ENCODE results near the gene CEP95.
"Not testable (repeated sequence)": the region's sequence is repeated elsewhere in the genome, so short reads cannot be mapped to it uniquely, and the experiment has no call there.

CEP95 gene

GRCh38 chr17:64466834-64467233, 39.9 kb upstream of the CEP95 start:
- not testable (repeated sequence) for DNase-seq; H4K12ac ChIP-seq (ENCODE audit: low read depth, low read length); H3K9me3 ChIP-seq (ENCODE audit: insufficient read depth, low read depth, low read length); H2BK120ac ChIP-seq (ENCODE audit: insufficient read depth, low read length, poor library complexity); H3K4me2 ChIP-seq (ENCODE audit: low read length); H3K14ac ChIP-seq (ENCODE audit: low read length); H2BK12ac ChIP-seq (ENCODE audit: low read length); H4K91ac ChIP-seq (ENCODE audit: low read depth, low read length); H3K27me3 ChIP-seq (ENCODE audit: insufficient read depth, low read length); H3K27ac ChIP-seq (ENCODE audit: low read depth, low read length); H2BK5ac ChIP-seq (ENCODE audit: low read depth, low read length, poor library complexity); H3K4ac ChIP-seq (ENCODE audit: low read depth, low read length); H3K79me1 ChIP-seq (ENCODE audit: low read length); H3K23ac ChIP-seq (ENCODE audit: low read length); H3K4me1 ChIP-seq (ENCODE audit: control insufficient read depth in 1 of 2, insufficient read depth in 2 of 2, low read length in 2 of 2); H3K9ac ChIP-seq (ENCODE audit: low read length); H3K79me2 ChIP-seq (ENCODE audit: control insufficient read depth, insufficient read depth, low read length, poor library complexity); H3K36me3 ChIP-seq (ENCODE audit: control insufficient read depth in 1 of 2, insufficient read depth in 2 of 2, low read length in 2 of 2); H2AK5ac ChIP-seq (ENCODE audit: low read length); H2AFZ ChIP-seq (ENCODE audit: insufficient read depth, low read length, poor library complexity); H4K8ac ChIP-seq (ENCODE audit: low read depth, low read length); H3K18ac ChIP-seq (ENCODE audit: low read length); H3K4me3 ChIP-seq (ENCODE audit: low read depth, low read length)
- no CpG with 5 or more reads among the region's 1 CpG for WGBS (ENCODE audit: extremely low coverage, insufficient coverage, insufficient read length)

DNA sequence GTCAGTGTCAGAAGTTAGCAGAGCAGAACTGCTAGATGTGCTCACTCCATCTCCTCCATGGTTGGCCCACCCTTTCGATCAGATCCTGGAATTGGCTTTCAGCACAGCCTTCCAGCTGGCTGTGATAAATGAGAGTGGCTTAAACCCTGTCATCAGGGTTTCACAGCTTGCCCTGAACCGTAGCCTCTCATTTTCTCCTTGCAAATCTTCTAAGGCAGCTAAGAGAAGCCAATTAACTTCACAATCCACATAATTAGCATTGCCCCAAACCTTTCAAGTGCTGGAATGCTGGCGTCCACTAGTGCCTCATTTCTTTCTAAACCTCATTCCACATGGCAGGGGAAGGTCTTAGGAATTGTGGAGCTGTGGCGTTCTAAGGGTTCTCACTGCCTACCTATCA, 36.2 kb upstream of the CEP95 start:
- Histone ChIP-seq H2BK120ac (ENCODE audit: insufficient read depth, low read length, poor library complexity) (no peak overlapping the region), H4K91ac (ENCODE audit: low read depth, low read length) (no peak overlapping the region), H3K27ac (ENCODE audit: low read depth, low read length) (no peak overlapping the region), H3K4ac (ENCODE audit: low read depth, low read length) (no peak overlapping the region), H3K4me3 (ENCODE audit: low read depth, low read length) (no peak overlapping the region), H3K79me2 (ENCODE audit: control insufficient read depth, insufficient read depth, low read length, poor library complexity) (no peaks in the 10 kb centered on the region), H3K4me2 (ENCODE audit: low read length) (no peak overlapping the region), H2BK5ac (ENCODE audit: low read depth, low read length, poor library complexity) (no peak overlapping the region), H3K79me1 (ENCODE audit: low read length) (no peaks in the 10 kb centered on the region), H3K9ac (ENCODE audit: low read length) (no peak overlapping the region), H3K14ac (ENCODE audit: low read length) (no peak overlapping the region), H2AFZ (ENCODE audit: insufficient read depth, low read length, poor library complexity) (no peak overlapping the region), H3K23ac (ENCODE audit: low read length) (no peak overlapping the region), H2BK12ac (ENCODE audit: low read length) (no peak overlapping the region), H3K4me1 (ENCODE audit: control insufficient read depth in 1 of 2, insufficient read depth in 2 of 2, low read length in 2 of 2) (peaks cover 0 to 4% of the 10 kb centered on the region in 2 experiments), H3K27me3 (ENCODE audit: insufficient read depth, low read length) (no peaks in the 10 kb centered on the region), H2AK5ac (ENCODE audit: low read length) (no peak overlapping the region), H4K12ac (ENCODE audit: low read depth, low read length) (no peak overlapping the region), H3K9me3 (ENCODE audit: insufficient read depth, low read depth, low read length) (no peaks in the 10 kb centered on the region), H3K18ac (ENCODE audit: low read length) (no peak overlapping the region), H4K8ac (ENCODE audit: low read depth, low read length) (no peak overlapping the region), H3K36me3 (ENCODE audit: control insufficient read depth in 1 of 2, insufficient read depth in 2 of 2, low read length in 2 of 2) (no peaks in the 10 kb centered on the region)
- DNase-seq: no peak
- WGBS (ENCODE audit: extremely low coverage, insufficient coverage, insufficient read length): no CpG with 5 or more reads among the region's 4 CpGs

DNA sequence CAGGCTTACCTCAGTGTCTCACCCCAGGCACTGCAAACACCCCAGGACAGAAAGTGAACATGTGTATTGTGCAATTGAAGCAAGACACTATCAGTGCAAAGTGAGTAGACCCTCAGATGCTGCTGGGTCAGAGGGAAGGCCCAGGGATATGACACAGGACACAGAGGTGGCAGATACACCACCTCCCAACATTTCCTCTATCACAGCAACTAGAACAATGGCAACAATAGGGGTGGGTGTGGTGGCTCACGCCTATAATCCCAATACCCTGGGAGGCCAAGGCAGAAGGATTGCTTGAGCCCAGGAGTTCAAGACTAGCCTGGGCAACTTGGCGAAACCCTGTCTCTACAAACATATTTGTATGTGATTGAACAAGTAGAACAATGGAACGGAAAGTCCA, 35.3 kb upstream of the CEP95 start:
- no peaks in the 10 kb centered on the region for H3K36me3 ChIP-seq (ENCODE audit: control insufficient read depth in 1 of 2, insufficient read depth in 2 of 2, low read length in 2 of 2)
- no peak overlapping the region for H2AK5ac ChIP-seq (ENCODE audit: low read length)
- H3K4me1 ChIP-seq (ENCODE audit: control insufficient read depth in 1 of 2, insufficient read depth in 2 of 2, low read length in 2 of 2): peaks cover 0 to under 1% of the 10 kb centered on the region in 2 experiments
- no peaks in the 10 kb centered on the region for H3K27me3 ChIP-seq (ENCODE audit: insufficient read depth, low read length)
- no peak overlapping the region for H3K9ac ChIP-seq (ENCODE audit: low read length)
- no peak overlapping the region for H2AFZ ChIP-seq (ENCODE audit: insufficient read depth, low read length, poor library complexity)
- H3K18ac ChIP-seq (ENCODE audit: low read length): no peak overlapping the region
- H3K4me3 ChIP-seq (ENCODE audit: low read depth, low read length): no peak overlapping the region
- no peaks in the 10 kb centered on the region for H3K9me3 ChIP-seq (ENCODE audit: insufficient read depth, low read depth, low read length)
- H3K14ac ChIP-seq (ENCODE audit: low read length): no peak overlapping the region
- no peak overlapping the region for H4K8ac ChIP-seq (ENCODE audit: low read depth, low read length)
- H3K27ac ChIP-seq (ENCODE audit: low read depth, low read length): no peak overlapping the region
- DNase-seq: no peak
- no peak overlapping the region for H4K91ac ChIP-seq (ENCODE audit: low read depth, low read length)
- H2BK5ac ChIP-seq (ENCODE audit: low read depth, low read length, poor library complexity): no peak overlapping the region
- H4K12ac ChIP-seq (ENCODE audit: low read depth, low read length): no peak overlapping the region
- H2BK12ac ChIP-seq (ENCODE audit: low read length): no peak overlapping the region
- no peak overlapping the region for H3K4ac ChIP-seq (ENCODE audit: low read depth, low read length)
- no peaks in the 10 kb centered on the region for H3K79me2 ChIP-seq (ENCODE audit: control insufficient read depth, insufficient read depth, low read length, poor library complexity)
- no peak overlapping the region for H2BK120ac ChIP-seq (ENCODE audit: insufficient read depth, low read length, poor library complexity)
- no peaks in the 10 kb centered on the region for H3K79me1 ChIP-seq (ENCODE audit: low read length)
- H3K4me2 ChIP-seq (ENCODE audit: low read length): no peak overlapping the region
- peak overlapping the region; percentile 22 for H3K23ac ChIP-seq (ENCODE audit: low read length)
- no CpG with 5 or more reads among the region's 3 CpGs for WGBS (ENCODE audit: extremely low coverage, insufficient coverage, insufficient read length)

- H4K91ac ChIP-seq (ENCODE audit: low read depth, low read length): no peak overlapping the region
- H3K79me2 ChIP-seq (ENCODE audit: control insufficient read depth, insufficient read depth, low read length, poor library complexity): no peaks in the 10 kb centered on the region
- no peak overlapping the region for H3K4me2 ChIP-seq (ENCODE audit: low read length)
- H3K27me3 ChIP-seq (ENCODE audit: insufficient read depth, low read length): no peaks in the 10 kb centered on the region
- no peak overlapping the region for H2BK120ac ChIP-seq (ENCODE audit: insufficient read depth, low read length, poor library complexity)
- H3K27ac ChIP-seq (ENCODE audit: low read depth, low read length): no peak overlapping the region
- no peak overlapping the region for H3K23ac ChIP-seq (ENCODE audit: low read length)
- no CpG with 5 or more reads among the region's 2 CpGs for WGBS (ENCODE audit: extremely low coverage, insufficient coverage, insufficient read length)
- no peak overlapping the region for H3K18ac ChIP-seq (ENCODE audit: low read length)
- H3K36me3 ChIP-seq (ENCODE audit: control insufficient read depth in 1 of 2, insufficient read depth in 2 of 2, low read length in 2 of 2): no peaks in the 10 kb centered on the region
- H3K79me1 ChIP-seq (ENCODE audit: low read length): no peaks in the 10 kb centered on the region
- no peak overlapping the region for H3K4ac ChIP-seq (ENCODE audit: low read depth, low read length)
- no peak overlapping the region for H3K4me3 ChIP-seq (ENCODE audit: low read depth, low read length)
- no peak overlapping the region for H3K9ac ChIP-seq (ENCODE audit: low read length)
- no peak overlapping the region for H4K8ac ChIP-seq (ENCODE audit: low read depth, low read length)
- DNase-seq: no peak
- no peak overlapping the region for H2AK5ac ChIP-seq (ENCODE audit: low read length)
- no peaks in the 10 kb centered on the region for H3K9me3 ChIP-seq (ENCODE audit: insufficient read depth, low read depth, low read length)
- H3K4me1 ChIP-seq (ENCODE audit: control insufficient read depth in 1 of 2, insufficient read depth in 2 of 2, low read length in 2 of 2): no peaks in the 10 kb centered on the region
- no peak overlapping the region for H4K12ac ChIP-seq (ENCODE audit: low read depth, low read length)
- H3K14ac ChIP-seq (ENCODE audit: low read length): no peak overlapping the region
- H2BK5ac ChIP-seq (ENCODE audit: low read depth, low read length, poor library complexity): no peak overlapping the region
- no peak overlapping the region for H2AFZ ChIP-seq (ENCODE audit: insufficient read depth, low read length, poor library complexity)
- H2BK12ac ChIP-seq (ENCODE audit: low read length): no peak overlapping the region
Measured at GRCh38 chr17:64472564-64472963, 34.2 kb upstream of the CEP95 start.
